ENCODE measurements around the gene GRIN2D.

DNA sequence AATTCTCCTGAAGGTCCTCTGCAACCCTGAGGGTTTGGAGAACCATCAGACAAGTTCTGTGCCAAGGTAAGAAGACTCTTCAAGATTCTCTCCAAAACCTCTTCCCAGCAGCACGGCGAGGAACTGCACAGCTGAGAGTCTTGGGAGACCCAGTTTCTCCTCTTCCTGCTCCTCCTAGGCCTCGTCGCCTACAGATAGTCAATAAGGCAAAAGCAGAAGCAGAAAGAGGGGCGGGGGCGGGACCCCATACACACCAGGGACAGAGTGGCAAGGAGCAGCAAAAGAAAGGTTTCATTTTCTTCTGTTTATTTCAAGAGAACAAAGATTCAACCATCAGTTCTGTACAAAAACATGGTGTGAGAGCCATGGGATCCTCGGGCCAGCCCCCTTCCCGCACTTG lies 11.2 kb upstream of the GRIN2D start:
- TF ChIP-seq, protein P1, sequence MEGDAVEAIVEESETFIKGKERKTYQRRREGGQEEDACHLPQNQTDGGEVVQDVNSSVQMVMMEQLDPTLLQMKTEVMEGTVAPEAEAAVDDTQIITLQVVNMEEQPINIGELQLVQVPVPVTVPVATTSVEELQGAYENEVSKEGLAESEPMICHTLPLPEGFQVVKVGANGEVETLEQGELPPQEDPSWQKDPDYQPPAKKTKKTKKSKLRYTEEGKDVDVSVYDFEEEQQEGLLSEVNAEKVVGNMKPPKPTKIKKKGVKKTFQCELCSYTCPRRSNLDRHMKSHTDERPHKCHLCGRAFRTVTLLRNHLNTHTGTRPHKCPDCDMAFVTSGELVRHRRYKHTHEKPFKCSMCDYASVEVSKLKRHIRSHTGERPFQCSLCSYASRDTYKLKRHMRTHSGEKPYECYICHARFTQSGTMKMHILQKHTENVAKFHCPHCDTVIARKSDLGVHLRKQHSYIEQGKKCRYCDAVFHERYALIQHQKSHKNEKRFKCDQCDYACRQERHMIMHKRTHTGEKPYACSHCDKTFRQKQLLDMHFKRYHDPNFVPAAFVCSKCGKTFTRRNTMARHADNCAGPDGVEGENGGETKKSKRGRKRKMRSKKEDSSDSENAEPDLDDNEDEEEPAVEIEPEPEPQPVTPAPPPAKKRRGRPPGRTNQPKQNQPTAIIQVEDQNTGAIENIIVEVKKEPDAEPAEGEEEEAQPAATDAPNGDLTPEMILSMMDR (IDR thresholded peaks at IDR 0.05; ENCODE audit: poor library complexity, severe bottlenecking) = no peak
- TF ChIP-seq MXI1 (conservative IDR thresholded peaks at IDR 0.05; ENCODE audit: poor library complexity, severe bottlenecking) (no peak), RAD21 (conservative IDR thresholded peaks at IDR 0.05) (no peak), EP300 (conservative IDR thresholded peaks at IDR 0.05; ENCODE audit: poor library complexity, severe bottlenecking) (no peak)
